DOHH2 (cell line): ENCODE data around the gene KCNIP3.
A peak's percentile ranks its signal among the peaks of the same experiment; 100 is the strongest.
"Not testable (repeated sequence)": the region's sequence is repeated elsewhere in the genome, so short reads cannot be mapped to it uniquely, and the experiment has no call there.

Source experiments
- H3F3A ChIP-seq: fragments of 200-600 bp; sonication (generic), shearing (Covaris generic); 2 replicates; pipeline ENCODE4 v1.6.0; 2016; ENCODE audit warnings: antibody characterized with exemption, mild to moderate bottlenecking; ENCODE audit not compliant: control insufficient read depth, insufficient read depth
- H3K27ac ChIP-seq: fragments of 200-600 bp; sonication (generic); 2 replicates; pipeline ENCODE4 v1.5.1; 2014; ENCODE audit warnings: low read depth, mild to moderate bottlenecking, low read length, moderate library complexity
- H3K27me3 ChIP-seq: fragments of 200-600 bp; sonication (generic); 2 replicates; pipeline ENCODE4 v1.6.1; 2014; ENCODE audit warnings: mild to moderate bottlenecking, low read length, mixed read lengths; ENCODE audit not compliant: control insufficient read depth
- H3K36me3 ChIP-seq: fragments of 200-600 bp; sonication (generic); 2 replicates; pipeline ENCODE4 v1.6.1; 2014; ENCODE audit warnings: mild to moderate bottlenecking, low read length, moderate library complexity, mixed read lengths; ENCODE audit not compliant: control insufficient read depth
- H3K4me1 ChIP-seq: fragments of 200-600 bp; sonication (generic); 2 replicates; pipeline ENCODE4 v1.6.1; 2014; ENCODE audit warnings: mild to moderate bottlenecking, low read length, mixed read lengths; ENCODE audit not compliant: control insufficient read depth
- H3K4me2 ChIP-seq: fragments of 200-600 bp; sonication (generic); 2 replicates; pipeline ENCODE4 v1.6.0; 2014; ENCODE audit warnings: mild to moderate bottlenecking, low read length, moderate library complexity
- H3K4me3 ChIP-seq: fragments of 200-600 bp; sonication (generic); 2 replicates; pipeline ENCODE4 v1.5.1; 2014; ENCODE audit warnings: mild to moderate bottlenecking, low read length, mixed read lengths
- H3K79me2 ChIP-seq: fragments of 200-600 bp; sonication (generic); 2 replicates; pipeline ENCODE4 v1.6.1; 2014; ENCODE audit warnings: mild to moderate bottlenecking, low read length, mixed read lengths; ENCODE audit not compliant: control insufficient read depth
- H3K9me2 ChIP-seq: fragments of 200-600 bp; sonication (generic); replicated peaks from 2 replicates; pipeline ENCODE4 v1.6.1; 2014; ENCODE audit warnings: mild to moderate bottlenecking, low read length, mixed read lengths; ENCODE audit not compliant: control insufficient read depth
- H3K9me3 ChIP-seq: fragments of 200-600 bp; sonication (generic); 2 replicates; pipeline ENCODE4 v1.6.1; 2014; ENCODE audit warnings: antibody characterized with exemption, low read length, mixed read lengths; ENCODE audit not compliant: control insufficient read depth, insufficient read depth
- H4K20me1 ChIP-seq: fragments of 200-600 bp; sonication (generic); 2 replicates; pipeline ENCODE4 v1.6.0; 2014; ENCODE audit warnings: low read depth, mild to moderate bottlenecking, antibody characterized with exemption, low read length, moderate library complexity; ENCODE audit not compliant: control insufficient read depth, insufficient read depth
- TF ChIP-seq, protein P1 (sequence below): fragments of 200-600 bp; sonication (generic); IDR thresholded peaks from one replicate; pipeline ENCODE4 v1.5.1; 2014; ENCODE audit warnings: antibody characterized with exemption, mild to moderate bottlenecking, low read depth, low read length; ENCODE audit not compliant: poor library complexity, severe bottlenecking

KCNIP3 gene

DNA sequence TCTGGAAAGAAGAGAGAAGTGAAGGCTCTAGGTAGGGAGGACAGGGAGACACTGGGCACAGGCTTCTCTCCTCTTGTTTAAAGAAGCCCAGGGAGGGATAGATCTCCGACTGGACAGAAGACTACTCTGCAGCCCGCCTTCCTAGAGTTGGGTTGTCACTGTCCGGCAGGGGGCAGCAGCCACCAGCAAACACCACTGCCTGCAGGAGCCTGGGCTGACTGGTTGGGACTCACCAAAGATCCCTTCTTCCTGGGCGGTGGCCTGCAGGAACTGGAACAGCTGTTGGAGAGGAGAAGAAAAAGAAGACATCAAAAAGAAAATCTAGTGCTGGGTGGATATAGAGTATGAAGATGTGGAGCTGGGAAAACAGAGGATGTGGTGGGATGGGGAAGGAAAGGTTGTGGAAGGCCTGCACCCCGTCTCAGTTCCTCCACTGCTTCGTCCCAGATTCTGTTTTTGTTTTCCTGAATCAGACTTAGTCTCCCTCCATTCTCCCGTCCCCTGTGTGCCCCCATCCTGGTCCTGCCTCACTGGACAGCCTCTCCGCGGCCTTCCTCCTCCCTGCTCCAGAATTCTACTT, 117.0 kb downstream of the KCNIP3 start:
- not testable (repeated sequence) for H3K4me1 ChIP-seq, H3K27ac ChIP-seq, H3K9me3 ChIP-seq, H4K20me1 ChIP-seq, H3F3A ChIP-seq, H3K4me2 ChIP-seq, H3K4me3 ChIP-seq, H3K9me2 ChIP-seq, H3K36me3 ChIP-seq, H3K79me2 ChIP-seq, H3K27me3 ChIP-seq
- TF ChIP-seq, protein P1, sequence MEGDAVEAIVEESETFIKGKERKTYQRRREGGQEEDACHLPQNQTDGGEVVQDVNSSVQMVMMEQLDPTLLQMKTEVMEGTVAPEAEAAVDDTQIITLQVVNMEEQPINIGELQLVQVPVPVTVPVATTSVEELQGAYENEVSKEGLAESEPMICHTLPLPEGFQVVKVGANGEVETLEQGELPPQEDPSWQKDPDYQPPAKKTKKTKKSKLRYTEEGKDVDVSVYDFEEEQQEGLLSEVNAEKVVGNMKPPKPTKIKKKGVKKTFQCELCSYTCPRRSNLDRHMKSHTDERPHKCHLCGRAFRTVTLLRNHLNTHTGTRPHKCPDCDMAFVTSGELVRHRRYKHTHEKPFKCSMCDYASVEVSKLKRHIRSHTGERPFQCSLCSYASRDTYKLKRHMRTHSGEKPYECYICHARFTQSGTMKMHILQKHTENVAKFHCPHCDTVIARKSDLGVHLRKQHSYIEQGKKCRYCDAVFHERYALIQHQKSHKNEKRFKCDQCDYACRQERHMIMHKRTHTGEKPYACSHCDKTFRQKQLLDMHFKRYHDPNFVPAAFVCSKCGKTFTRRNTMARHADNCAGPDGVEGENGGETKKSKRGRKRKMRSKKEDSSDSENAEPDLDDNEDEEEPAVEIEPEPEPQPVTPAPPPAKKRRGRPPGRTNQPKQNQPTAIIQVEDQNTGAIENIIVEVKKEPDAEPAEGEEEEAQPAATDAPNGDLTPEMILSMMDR, result peak; percentile 77

- not testable (repeated sequence) for H3K27me3 ChIP-seq, H3K4me3 ChIP-seq, H3K36me3 ChIP-seq, H3K9me3 ChIP-seq, H3K27ac ChIP-seq, H3K9me2 ChIP-seq, H3K4me1 ChIP-seq, H3F3A ChIP-seq, H4K20me1 ChIP-seq, H3K4me2 ChIP-seq, H3K79me2 ChIP-seq
These were observed 118.0 kb downstream of the KCNIP3 start for GRCh38 chr2:95415138-95415537.

- H3K4me1 ChIP-seq, H3F3A ChIP-seq, H3K4me3 ChIP-seq, H3K79me2 ChIP-seq, H3K27me3 ChIP-seq, H3K27ac ChIP-seq, H3K9me2 ChIP-seq, H3K9me3 ChIP-seq, H4K20me1 ChIP-seq, H3K4me2 ChIP-seq, H3K36me3 ChIP-seq: not testable (repeated sequence)
These were observed 118.4 kb downstream of the KCNIP3 start for GRCh38 chr2:95415561-95415960.

GRCh38 chr2:95427196-95427867, 130.2 kb downstream of the KCNIP3 start:
- H3K36me3 ChIP-seq, H3K4me2 ChIP-seq, H3K9me3 ChIP-seq, H3K4me3 ChIP-seq, H4K20me1 ChIP-seq, H3K79me2 ChIP-seq, H3K27ac ChIP-seq, H3F3A ChIP-seq, H3K4me1 ChIP-seq, H3K9me2 ChIP-seq, H3K27me3 ChIP-seq: not testable (repeated sequence)

GRCh38 chr2:95429748-95430467, 132.8 kb downstream of the KCNIP3 start:
- not testable (repeated sequence) for H3K4me3 ChIP-seq, H3K27me3 ChIP-seq, H3K4me1 ChIP-seq, H3K27ac ChIP-seq, H3K9me2 ChIP-seq, H4K20me1 ChIP-seq, H3K79me2 ChIP-seq, H3K4me2 ChIP-seq, H3F3A ChIP-seq, H3K36me3 ChIP-seq, H3K9me3 ChIP-seq

- H3K79me2 ChIP-seq, H3K9me2 ChIP-seq, H3K4me2 ChIP-seq, H3K4me3 ChIP-seq, H3K9me3 ChIP-seq, H3K36me3 ChIP-seq, H3K27me3 ChIP-seq, H4K20me1 ChIP-seq, H3K4me1 ChIP-seq, H3F3A ChIP-seq, H3K27ac ChIP-seq: not testable (repeated sequence)
These were observed 136.2 kb downstream of the KCNIP3 start for GRCh38 chr2:95433373-95433772.

GRCh38 chr2:95433973-95434372, 136.8 kb downstream of the KCNIP3 start:
- not testable (repeated sequence) for H3K9me3 ChIP-seq, H3K4me2 ChIP-seq, H4K20me1 ChIP-seq, H3F3A ChIP-seq, H3K27me3 ChIP-seq, H3K4me3 ChIP-seq, H3K4me1 ChIP-seq, H3K9me2 ChIP-seq, H3K79me2 ChIP-seq, H3K27ac ChIP-seq, H3K36me3 ChIP-seq
